B cell (primary cell): ENCODE measurements around the gene ADGRD2. TPM values are rescaled to one million over a fixed set of nuclear protein-coding genes. Genes with fewer than 3 reads are reported as not detected.

Source experiments
- ATAC-seq: fragments of 200-7000 bp; cut with Tn5 transposase; one replicate; pipeline ENCODE4 v1.10.0; 2021; ENCODE audit warnings: low read depth, mild to moderate bottlenecking, moderate number of reproducible peaks, moderate library complexity
- CTCF ChIA-PET: fragments of 350-600 bp; sonication (Branson Sonifier 250); formaldehyde crosslinking; loops from one replicate; lab custom pipeline; 2021; ENCODE audit warnings: antibody characterized with exemption, inconsistent platforms; lab: Charles Lee
- POLR2A ChIA-PET: fragments of 350-600 bp; sonication (Branson Sonifier 250); formaldehyde crosslinking; loops from one replicate; lab custom pipeline; 2021; ENCODE audit warnings: antibody characterized with exemption; lab: Charles Lee
- DNase-seq: peaks from one replicate; pipeline ENCODE4 v3.0.0; 2013
- H2AFZ ChIP-seq: 2 replicates; pipeline ENCODE4 v1.6.1; 2012; ENCODE audit warnings: mild to moderate bottlenecking, low read depth, low read length; ENCODE audit not compliant: insufficient read depth, poor library complexity, severe bottlenecking
- H3K27ac ChIP-seq, 2 donors: 1 replicate in 1 of 2; 2 replicates in 1 of 2; pipeline ENCODE4 v1.5.1; 2012 to 2013; ENCODE audit warnings: low read length in 2 of 2, mild to moderate bottlenecking in 2 of 2, moderate library complexity in 1 of 2
- H3K27me3 ChIP-seq, 4 experiments: fragments of 200-600 bp in 1 of 4; sonication (generic) in 1 of 4; replicated peaks in 1 of 4; 1 replicate in 2 of 4; 2 replicates in 2 of 4; pipeline versions ENCODE4 v1.6.1 to v1.7.0; 2013 to 2016; ENCODE audit warnings: low read length in 3 of 4, mild to moderate bottlenecking in 2 of 4, mixed read lengths in 1 of 4, moderate library complexity in 1 of 4; ENCODE audit not compliant: insufficient read depth in 4 of 4, control insufficient read depth in 3 of 4; ENCODE audit errors: control extremely low read depth in 1 of 4
- H3K36me3 ChIP-seq, 2 experiments: replicated peaks in 1 of 2; 1 replicate in 1 of 2; 2 replicates in 1 of 2; pipeline versions ENCODE4 v1.6.1 to v1.7.1; 2013; ENCODE audit warnings: low read length in 1 of 2; ENCODE audit not compliant: insufficient read depth in 2 of 2, control insufficient read depth in 1 of 2; ENCODE audit errors: control extremely low read depth in 1 of 2, extremely low read depth in 1 of 2
- H3K4me1 ChIP-seq, 2 donors: fragments of 200-600 bp in 1 of 2; sonication (generic) in 1 of 2; 1 replicate in 1 of 2; 2 replicates in 1 of 2; pipeline versions ENCODE4 v1.5.1 to v1.6.1; 2013 to 2017; ENCODE audit warnings: low read length in 2 of 2; ENCODE audit not compliant: control insufficient read depth in 2 of 2, insufficient read depth in 2 of 2
- H3K4me2 ChIP-seq: replicated peaks from 2 replicates; pipeline ENCODE3; 2012; ENCODE audit warnings: mild to moderate bottlenecking, low read depth, low read length; ENCODE audit not compliant: poor library complexity, severe bottlenecking
- H3K4me3 ChIP-seq, 5 experiments: fragments of 200-600 bp in 1 of 5; sonication (generic) in 1 of 5; 1 replicate in 3 of 5; 2 replicates in 2 of 5; pipeline versions ENCODE4 v1.5.1 to v1.7.0; 2011 to 2016; ENCODE audit warnings: low read length in 4 of 5, mild to moderate bottlenecking in 4 of 5, low read depth in 2 of 5, control low read depth in 1 of 5, moderate library complexity in 1 of 5; ENCODE audit not compliant: insufficient read depth in 1 of 5; ENCODE audit errors: control extremely low read depth in 1 of 5, extremely low read depth in 1 of 5
- H3K79me2 ChIP-seq: fragments of 200-600 bp; sonication (generic); one replicate; pipeline ENCODE4 v1.6.0; 2016; ENCODE audit warnings: low read length; ENCODE audit not compliant: control insufficient read depth, insufficient read depth
- H3K9ac ChIP-seq: fragments of 200-600 bp; sonication (generic); 2 replicates; pipeline ENCODE4 v1.6.1; 2017; ENCODE audit warnings: mild to moderate bottlenecking, low read length, moderate library complexity
- H3K9me3 ChIP-seq, 3 donors: one replicate each; pipeline versions ENCODE4 v1.6.1 to v1.7.1; 2013; ENCODE audit warnings: low read length in 2 of 3; ENCODE audit not compliant: control insufficient read depth in 2 of 3, insufficient read depth in 1 of 3; ENCODE audit errors: control extremely low read depth in 1 of 3
- H4K20me1 ChIP-seq: 2 replicates; pipeline ENCODE4 v1.6.0; 2012; ENCODE audit warnings: mild to moderate bottlenecking, low read length; ENCODE audit not compliant: insufficient read depth, control insufficient read depth, poor library complexity, severe bottlenecking
- H3K27ac Mint-ChIP-seq: one replicate; pipeline ENCODE4 v1.8.0; 2021; ENCODE audit warnings: mixed read lengths
- H3K27me3 Mint-ChIP-seq: one replicate; pipeline ENCODE4 v1.8.0; 2021; ENCODE audit warnings: mixed read lengths
- H3K4me1 Mint-ChIP-seq: one replicate; pipeline ENCODE4 v1.8.0; 2021; ENCODE audit warnings: mixed read lengths
- H3K4me3 Mint-ChIP-seq: one replicate; pipeline ENCODE4 v1.8.0; 2021; ENCODE audit warnings: mixed read lengths
- H3K9me3 Mint-ChIP-seq: one replicate; pipeline ENCODE4 v1.8.0; 2022; ENCODE audit warnings: mixed read lengths; ENCODE audit not compliant: insufficient read depth
- EZH2 ChIP-seq: IDR thresholded peaks from 2 replicates; pipeline ENCODE4 v1.6.1; 2012; ENCODE audit warnings: borderline replicate concordance, low read depth, mild to moderate bottlenecking, moderate library complexity, low read length; ENCODE audit not compliant: insufficient read depth, poor library complexity, severe bottlenecking
- WGBS: methylation state at CpG from one replicate; pipeline ENCODE4 v1.1.5; 2013; ENCODE audit warnings: missing lambda C conversion rate; ENCODE audit not compliant: insufficient coverage; 5-methylcytosine and 5-hydroxymethylcytosine counted together
- intact Hi-C: fragments of 100-400 bp; cut with micrococcal nuclease; formaldehyde crosslinking; loops from one replicate; pipeline ENCODE4 v1.10.0; 2022
- polyA plus RNA-seq: library from polyadenylated mRNA; depleted of rRNA; stranded (reverse); fragments of >200 nt; gene quantifications from 2 replicates; pipeline ENCODE4 v1.2.3, GENCODE V29; 2012
- total RNA-seq, 2 donors: library from RNA; stranded (reverse); fragments of 120-200 nt in 1 of 2; gene quantifications; 1 replicate in 1 of 2; 2 replicates in 1 of 2; pipeline versions ENCODE4 v1.2.3 to v1.2.4, GENCODE V29; 2013 to 2022
- TF ChIP-seq, protein P1 (sequence below): fragments of 200-600 bp; IDR thresholded peaks from one replicate; pipeline ENCODE4 v1.8.0; 2022; ENCODE audit warnings: antibody characterized with exemption, mild to moderate bottlenecking

ADGRD2 gene
- total and polyA plus RNA-seq, 2 donors (not counting 1 experiment from before 2014, with no cell fraction given) = not detected

DNA sequence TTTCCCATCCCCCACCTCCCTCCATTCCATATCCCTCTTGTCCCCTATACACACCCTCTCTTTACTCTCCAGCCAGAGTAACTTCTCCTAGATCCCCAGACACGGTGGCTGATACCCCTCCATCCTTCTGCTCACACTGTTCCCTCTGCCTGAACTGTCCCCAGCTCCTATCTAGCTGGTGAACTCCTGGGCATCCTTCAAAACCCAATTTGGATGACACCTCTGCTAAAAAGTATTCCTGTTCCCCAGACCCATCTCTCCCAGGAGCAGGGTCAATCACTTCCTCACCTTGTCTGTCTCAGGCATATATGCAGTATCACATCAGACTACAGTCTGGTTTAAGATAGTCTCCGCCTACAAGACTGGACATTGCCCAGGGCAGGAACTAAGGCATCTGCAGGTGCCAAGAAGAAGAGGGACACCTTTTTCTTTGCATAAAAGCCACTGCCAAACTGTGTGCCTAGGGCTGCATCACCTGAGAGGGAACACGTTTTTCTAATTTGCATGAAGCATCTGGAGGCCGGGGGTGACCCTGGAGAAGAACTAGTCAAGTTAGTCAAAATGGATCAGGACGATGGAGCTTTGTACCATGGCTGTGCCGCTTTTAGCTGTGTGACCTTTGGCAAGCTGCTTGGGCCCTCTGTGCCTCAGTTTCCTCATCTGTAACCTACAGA lies 29.8 kb downstream of the ADGRD2 start:
- H3K9ac ChIP-seq = no peak overlapping the region
- H3K36me3 ChIP-seq = no peaks in the 10 kb centered on the region
- ChIA-PET POLR2A (no interaction called here), CTCF (no interaction called here)
- no peaks in the 10 kb centered on the region for H4K20me1 ChIP-seq
- DNase-seq (no peak), ATAC-seq (no peak)
- H3K27me3 ChIP-seq = peaks cover 0 to 34% (median 8%) of the 10 kb centered on the region in 4 experiments
- WGBS = 80% methylated on average over 6 of the region's 6 CpGs
- no peaks in the 10 kb centered on the region for H3K4me1 Mint-ChIP-seq
- H3K9me3 ChIP-seq = peaks cover 0 to 10% (median 0%) of the 10 kb centered on the region in 3 donors
- H3K4me2 ChIP-seq = no peak overlapping the region
- no peaks in the 10 kb centered on the region for H3K9me3 Mint-ChIP-seq
- intact Hi-C loops = no loop called here
- H3K4me3 Mint-ChIP-seq = no peak overlapping the region
- no peaks in the 10 kb centered on the region for H3K79me2 ChIP-seq
- H2AFZ ChIP-seq = no peak overlapping the region
- no peak overlapping the region for H3K4me3 ChIP-seq
- no peak overlapping the region for H3K27ac Mint-ChIP-seq
- TF ChIP-seq EZH2 = no peak
- TF ChIP-seq, protein P1, sequence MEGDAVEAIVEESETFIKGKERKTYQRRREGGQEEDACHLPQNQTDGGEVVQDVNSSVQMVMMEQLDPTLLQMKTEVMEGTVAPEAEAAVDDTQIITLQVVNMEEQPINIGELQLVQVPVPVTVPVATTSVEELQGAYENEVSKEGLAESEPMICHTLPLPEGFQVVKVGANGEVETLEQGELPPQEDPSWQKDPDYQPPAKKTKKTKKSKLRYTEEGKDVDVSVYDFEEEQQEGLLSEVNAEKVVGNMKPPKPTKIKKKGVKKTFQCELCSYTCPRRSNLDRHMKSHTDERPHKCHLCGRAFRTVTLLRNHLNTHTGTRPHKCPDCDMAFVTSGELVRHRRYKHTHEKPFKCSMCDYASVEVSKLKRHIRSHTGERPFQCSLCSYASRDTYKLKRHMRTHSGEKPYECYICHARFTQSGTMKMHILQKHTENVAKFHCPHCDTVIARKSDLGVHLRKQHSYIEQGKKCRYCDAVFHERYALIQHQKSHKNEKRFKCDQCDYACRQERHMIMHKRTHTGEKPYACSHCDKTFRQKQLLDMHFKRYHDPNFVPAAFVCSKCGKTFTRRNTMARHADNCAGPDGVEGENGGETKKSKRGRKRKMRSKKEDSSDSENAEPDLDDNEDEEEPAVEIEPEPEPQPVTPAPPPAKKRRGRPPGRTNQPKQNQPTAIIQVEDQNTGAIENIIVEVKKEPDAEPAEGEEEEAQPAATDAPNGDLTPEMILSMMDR = no peak
- H3K27me3 Mint-ChIP-seq = peaks cover 19% of the 10 kb centered on the region
- no peak overlapping the region for H3K27ac ChIP-seq
- H3K4me1 ChIP-seq = peaks cover 0 to 5% of the 10 kb centered on the region in 2 donors

DNA sequence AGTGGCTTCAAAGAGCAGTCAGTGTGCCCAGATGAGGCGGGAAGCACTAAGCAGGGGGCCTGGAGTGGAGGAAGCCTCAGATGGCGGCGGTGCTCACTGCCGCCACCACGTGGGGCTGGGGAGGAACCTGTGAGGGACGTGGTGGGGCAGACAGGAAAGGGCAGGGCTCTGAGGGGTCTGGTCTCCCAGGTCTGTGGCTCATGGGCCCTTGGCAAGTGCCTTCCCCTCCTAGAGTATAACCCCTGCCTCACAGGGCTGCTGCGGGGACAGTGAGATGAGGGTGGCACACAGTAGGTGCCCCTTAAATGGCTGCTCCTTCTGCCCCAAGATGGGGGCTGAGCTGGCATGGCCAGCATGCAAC lies 30.4 kb downstream of the ADGRD2 start:
- Histone ChIP-seq H3K9ac (no peak overlapping the region), H2AFZ (no peak overlapping the region), H3K4me3 (no peak overlapping the region), H3K4me1 (peaks cover 0 to 5% of the 10 kb centered on the region in 2 donors), H3K27ac (no peak overlapping the region), H3K9me3 (peaks cover 0 to 10% (median 0%) of the 10 kb centered on the region in 3 donors), H4K20me1 (no peaks in the 10 kb centered on the region), H3K4me2 (no peak overlapping the region), H3K79me2 (no peaks in the 10 kb centered on the region), H3K36me3 (no peaks in the 10 kb centered on the region), H3K27me3 (peaks cover 0 to 32% (median 8%) of the 10 kb centered on the region in 4 experiments)
- 37% methylated on average over 7 of the region's 7 CpGs for WGBS
- peaks cover 19% of the 10 kb centered on the region for H3K27me3 Mint-ChIP-seq
- intact Hi-C loops = no loop called here
- POLR2A ChIA-PET = no interaction called here
- H3K27ac Mint-ChIP-seq = no peak overlapping the region
- no peak overlapping the region for H3K4me3 Mint-ChIP-seq
- no peak for TF ChIP-seq EZH2
- TF ChIP-seq, protein P1 = no peak
- H3K9me3 Mint-ChIP-seq = no peaks in the 10 kb centered on the region
- CTCF ChIA-PET = no interaction called here
- ATAC-seq (no peak), DNase-seq (no peak)
- no peaks in the 10 kb centered on the region for H3K4me1 Mint-ChIP-seq
